ENCODE data around the gene ARPC5. TPM values are rescaled to one million over a fixed set of nuclear protein-coding genes. Genes with fewer than 3 reads are reported as not detected.
"Not testable (repeated sequence)": the region's sequence is repeated elsewhere in the genome, so short reads cannot be mapped to it uniquely, and the experiment has no call there.

The ARPC5 gene
- polyA plus RNA-seq, 5 donors = 119 to 159 (median 146) TPM

DNA sequence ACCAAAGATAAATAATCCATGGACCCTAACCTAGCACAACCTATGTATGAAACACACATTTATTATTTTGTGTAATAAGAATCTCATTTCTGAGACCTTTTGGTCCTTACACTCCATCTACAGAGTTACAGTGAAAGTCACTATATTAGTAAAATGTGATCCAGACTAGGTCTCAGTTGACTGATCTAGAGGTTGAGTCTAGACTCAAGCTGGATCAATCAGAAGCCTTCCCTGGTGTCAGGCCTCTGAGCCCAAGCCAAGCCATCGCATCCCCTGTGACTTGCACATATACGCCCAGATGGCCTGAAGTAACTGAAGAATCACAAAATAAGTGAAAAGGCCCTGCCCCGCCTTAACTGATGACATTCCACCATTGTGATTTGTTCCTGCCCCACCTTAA is 22.6 kb downstream of the ARPC5 start:
- not testable (repeated sequence) for DNase-seq

DNA sequence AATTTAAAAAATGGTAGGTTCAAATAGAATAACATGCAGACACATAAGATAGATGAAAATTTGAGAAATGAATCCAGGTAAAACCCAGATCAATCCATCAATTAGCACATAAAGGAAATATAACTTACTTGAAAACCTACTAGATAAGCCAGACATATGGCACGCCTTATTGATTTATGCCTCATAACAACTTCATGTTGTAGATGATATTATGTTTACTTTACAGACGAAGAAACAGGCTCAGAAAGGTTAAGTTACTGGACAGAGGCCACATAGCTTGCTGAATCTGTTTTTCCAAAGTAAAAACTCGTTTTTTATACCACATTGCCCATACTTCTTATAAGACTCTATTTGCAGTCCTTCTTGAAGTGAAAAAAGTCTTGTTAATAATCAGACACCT is 23.2 kb downstream of the ARPC5 start:
- no peak for DNase-seq

DNA sequence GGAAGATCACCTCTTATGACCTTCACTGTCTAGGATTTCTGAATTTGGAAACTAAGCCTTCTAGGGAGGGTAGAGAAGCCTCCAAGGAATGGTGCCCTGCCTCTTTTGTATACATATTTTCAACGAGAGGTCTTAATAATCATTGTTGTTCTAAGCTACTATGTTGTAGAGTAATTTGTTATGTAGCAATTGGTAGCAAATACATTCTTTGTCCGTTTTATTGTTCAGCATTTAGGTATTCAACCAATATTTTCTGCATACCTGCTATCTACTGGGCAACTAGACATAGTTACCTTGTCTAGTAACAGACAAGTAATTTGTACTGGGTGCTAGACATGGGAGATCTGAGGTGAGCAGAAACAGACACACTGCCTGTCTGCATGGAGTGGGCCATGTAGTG is 24.6 kb downstream of the ARPC5 start:
- no peak for DNase-seq

DNA sequence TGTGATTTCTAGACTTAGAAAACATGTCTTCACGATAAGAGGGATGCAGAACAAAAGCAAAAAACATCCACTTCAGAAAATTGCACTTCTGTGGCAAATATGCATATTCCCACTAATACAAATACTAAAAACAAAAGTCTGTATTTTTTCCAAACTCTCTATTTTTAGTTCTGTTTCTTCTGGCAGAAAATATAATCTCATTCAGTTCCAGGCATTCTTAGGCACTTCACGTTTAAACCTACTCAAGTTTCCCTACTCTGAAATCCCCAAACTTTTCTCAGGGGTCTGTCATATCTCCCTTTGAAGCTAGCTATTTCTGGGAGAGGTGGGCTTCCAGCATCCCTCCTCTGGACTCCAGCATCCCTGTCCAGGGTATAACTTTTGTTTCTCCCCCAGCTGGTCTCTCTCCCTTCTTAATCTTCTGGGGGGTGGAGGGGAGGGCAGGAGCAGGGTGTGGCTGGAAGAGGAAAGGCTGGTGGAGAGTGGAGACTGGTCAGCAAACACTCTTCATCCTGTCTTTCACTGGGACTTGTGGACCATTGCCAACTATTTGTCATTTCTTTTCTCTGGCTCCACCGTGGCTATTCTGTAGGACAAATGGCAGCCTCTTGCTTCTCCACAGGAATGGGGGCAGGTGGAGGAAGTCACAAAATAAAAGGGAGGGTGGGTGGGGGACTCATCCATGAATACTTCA is 25.7 kb downstream of the ARPC5 start:
- DNase-seq = no peak

DNA sequence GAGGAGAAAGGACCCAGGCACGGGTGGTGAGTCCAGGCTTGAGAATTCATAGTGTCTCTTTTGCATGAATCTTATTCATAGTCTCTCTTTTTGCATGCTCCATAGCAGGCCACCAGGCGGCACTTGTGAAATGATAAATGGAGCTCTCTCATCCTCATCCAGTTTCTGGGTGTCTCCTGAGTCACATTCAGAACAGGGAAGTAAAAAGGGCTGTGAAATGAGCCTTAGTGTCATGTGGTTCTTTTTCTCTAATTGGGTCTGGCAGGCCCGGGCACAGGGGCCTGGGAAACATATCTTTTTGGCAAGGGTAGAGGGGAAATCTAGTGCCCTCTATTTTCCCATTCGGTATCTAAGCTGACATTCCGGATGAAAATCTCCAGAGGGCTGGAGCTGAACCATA is 26.3 kb downstream of the ARPC5 start:
- DNase-seq = no peak

DNA sequence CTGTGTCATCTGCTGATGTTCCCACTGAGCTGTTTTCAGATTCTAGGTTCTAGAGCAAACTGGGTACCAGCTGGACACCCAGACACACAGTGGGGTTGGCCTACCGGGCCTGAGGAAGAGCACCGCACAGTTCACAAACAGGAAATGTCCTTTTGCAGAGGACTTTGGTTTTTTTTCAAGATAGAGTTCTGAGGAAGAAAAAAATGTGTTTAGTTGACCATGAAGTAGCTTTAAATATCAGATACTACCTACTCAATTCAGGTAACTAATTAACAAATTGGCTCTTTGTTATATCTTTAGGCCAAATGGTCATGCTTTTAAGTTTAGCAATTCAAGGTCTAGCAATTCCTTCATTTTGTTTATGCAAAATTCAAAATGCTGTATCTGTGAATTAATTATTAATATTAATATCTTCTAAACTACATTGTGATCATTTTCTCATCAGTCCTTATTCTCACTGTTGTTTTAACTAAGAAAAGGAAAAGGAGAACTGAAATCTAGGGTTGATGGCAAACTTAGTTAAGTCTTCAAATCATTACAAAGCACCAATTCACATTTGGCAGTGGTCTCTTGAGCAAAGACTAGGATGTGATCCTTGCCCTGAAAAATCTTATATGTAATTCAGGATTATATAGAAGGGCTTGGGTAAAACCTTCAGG is 28.1 kb downstream of the ARPC5 start:
- no peak for DNase-seq

DNA sequence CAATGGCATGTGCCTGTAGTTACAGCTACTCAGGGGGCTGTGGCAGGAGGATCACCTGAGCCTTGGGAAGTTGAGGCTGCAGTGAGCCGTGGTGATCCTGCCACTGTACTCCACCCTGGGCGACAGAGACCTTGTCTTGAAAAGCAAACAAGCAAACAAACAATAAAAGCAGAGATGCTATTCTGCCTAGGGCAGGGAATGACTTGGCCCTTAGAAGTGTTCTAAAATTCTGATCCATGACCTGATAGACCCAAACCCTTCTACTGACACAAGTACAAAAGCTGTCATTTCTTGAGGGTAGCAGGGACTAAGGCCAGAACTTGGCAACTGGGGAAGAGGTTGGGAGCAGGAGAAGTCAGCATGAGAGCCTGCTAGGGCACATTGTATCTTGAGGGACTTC is 29.7 kb downstream of the ARPC5 start:
- no peak for DNase-seq

DNA sequence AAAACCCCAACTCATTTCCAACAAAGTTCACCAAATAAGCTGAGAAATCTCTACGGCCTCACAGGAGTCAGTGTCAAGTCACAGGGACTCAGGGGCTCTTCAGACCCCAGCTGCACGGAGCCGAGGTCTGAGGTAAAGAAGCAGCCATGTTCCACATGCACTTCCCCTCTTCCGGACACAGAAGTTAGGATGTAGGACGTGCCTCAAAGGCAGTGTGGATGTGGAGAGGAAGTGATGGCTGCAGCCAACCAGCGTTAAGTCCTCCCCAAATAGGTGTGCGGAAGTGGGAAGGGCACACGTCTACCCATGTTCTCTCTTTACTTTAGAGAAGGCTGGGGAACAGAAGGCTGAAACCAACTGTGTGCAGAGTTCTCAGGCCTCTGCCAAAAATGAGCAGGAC is 30.8 kb downstream of the ARPC5 start:
- no peak for DNase-seq

DNA sequence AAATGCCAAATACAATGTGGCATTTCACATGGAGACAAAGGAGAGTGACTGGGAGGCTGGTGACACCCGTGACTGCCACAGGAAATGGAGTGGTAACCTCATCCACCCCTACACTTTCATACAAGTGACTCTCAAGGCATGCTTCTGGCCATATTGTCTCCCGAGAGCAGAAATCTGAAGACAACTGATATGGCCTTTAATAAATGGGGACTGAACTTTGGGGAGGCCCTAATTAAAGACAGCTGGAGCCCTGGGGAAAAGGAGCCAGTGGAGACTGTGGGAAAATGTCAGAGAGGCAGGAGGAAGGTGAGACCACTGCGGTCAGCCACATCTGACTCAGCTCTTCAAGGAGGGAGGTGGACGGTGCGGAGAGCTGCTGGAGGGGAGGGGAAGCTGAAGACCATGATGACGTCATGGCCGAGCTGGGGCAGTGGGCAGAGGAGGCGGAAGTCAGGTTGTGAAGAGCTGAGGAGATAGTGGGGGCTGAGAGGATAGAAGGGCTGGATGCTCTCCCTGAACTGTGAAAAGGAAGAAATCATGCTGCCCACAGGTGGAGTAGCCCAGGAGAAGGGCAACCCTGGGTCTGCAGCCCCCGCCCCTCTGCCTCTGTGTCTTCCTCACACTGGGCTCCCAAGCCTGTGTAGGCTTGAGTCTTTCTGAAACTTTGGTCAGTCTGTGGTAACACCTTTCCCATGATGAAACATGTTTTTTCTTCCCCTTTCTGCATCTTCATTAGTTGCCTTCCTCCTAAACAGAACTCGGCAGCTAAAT is 31.4 kb downstream of the ARPC5 start:
- DNase-seq = no peak

DNA sequence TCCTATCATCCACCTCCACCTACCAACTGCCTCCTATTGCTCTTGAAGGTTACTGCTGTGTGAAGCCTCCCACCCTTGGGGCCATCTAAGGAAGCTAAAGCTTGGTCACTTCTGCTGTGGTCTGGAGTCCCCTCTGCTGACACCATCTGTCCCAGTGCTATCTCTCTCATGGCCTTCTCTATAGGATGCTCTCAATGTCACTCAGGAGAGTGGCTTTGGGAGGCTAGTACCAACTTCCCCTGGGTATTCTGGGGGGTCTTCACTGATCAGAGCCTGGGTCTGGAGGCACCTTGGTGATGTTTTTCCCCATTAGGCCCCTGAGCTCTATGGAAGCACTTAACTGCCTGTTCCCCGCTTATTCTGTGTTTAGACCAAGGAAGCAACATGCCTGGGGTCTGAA is 33.1 kb downstream of the ARPC5 start:
- DNase-seq = no peak

DNA sequence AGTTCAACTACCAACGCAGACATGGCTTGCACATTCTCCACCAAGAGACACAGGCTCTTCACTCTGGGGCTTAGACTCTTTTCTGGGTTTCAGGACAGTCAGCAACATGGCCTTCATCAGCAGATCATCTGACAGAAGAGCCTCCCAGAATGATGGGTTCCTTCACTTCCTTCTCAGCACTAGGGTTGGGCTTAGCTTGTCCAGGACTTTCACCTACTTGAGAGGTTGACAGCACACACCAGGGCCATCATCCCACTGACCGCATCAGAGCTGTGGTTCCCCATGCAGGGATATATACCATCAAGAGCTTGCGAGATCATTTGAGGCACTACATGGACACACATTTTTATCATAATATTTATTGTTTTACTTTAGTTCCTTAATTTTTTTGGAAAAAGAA is 34.9 kb downstream of the ARPC5 start:
- DNase-seq = no peak

DNA sequence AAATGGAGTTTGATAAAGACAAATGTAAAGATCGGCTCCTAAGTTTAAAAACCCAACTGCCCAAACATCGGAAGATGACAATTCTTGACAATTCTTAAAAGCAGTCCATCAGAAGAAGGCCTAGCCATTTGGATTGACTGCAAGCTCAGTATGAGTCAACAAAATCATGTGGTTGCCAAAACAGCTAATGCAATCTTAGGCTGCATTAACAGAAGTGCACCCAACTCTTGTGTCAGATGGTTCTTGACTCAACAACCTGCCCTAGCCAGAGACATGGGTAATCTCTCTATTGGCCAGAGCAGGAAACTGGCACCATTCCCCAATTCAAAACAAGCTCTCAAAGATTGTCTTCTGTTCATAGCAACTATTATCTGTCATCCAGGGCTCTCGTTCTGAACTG is 35.4 kb downstream of the ARPC5 start:
- no peak for DNase-seq

DNA sequence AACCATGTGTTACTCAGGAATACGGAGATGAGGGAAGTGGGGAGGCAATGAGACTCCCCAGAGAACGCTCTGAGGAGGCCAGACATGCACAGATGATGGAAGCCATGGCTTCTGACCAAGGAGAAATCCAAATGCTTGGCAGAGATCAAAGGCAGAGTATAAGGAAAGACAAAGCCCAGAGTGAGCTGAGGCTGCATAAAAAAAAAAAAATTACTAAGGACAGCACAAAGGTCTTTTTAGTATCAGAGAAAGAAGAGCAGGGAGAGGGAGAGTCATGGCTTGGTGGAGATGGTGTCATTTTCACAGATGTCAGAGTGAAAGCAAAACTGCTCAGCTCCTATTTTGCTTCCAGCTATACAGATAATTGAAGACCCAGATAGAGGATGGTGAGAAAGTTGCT is 37.2 kb downstream of the ARPC5 start:
- no peak for DNase-seq

DNA sequence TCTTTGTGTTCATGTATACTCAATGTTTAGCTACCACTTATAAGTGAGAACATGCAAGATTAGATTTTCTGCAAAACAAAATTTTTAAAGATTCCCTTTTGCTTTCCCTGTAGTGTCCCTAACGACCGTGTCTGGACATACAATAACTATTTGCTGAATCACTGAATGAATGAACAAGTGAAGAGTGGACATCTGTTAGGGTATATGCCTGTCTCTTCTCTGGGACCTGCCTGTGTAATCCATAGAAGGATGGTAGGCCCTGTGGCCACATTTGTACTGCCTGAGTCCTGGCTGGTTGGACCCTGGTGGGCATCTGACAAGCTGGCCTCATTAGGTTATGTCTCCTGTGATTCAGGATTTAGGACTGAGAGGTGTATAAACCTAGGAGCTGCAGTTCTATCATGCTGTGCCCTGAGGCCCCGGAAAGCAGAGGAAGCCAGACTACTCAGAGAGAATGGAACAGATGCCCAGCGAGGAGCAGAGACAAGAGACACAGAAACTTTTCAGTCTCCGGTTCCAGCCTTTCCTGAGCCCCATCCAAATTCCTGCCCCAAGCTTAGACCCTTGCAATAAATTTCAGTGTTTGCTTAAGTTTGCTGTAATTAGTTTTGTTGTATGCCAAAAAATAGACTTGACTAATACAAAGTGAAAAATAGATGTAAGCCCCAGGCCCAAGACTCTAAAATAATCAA is 37.8 kb downstream of the ARPC5 start:
- DNase-seq = no peak

DNA sequence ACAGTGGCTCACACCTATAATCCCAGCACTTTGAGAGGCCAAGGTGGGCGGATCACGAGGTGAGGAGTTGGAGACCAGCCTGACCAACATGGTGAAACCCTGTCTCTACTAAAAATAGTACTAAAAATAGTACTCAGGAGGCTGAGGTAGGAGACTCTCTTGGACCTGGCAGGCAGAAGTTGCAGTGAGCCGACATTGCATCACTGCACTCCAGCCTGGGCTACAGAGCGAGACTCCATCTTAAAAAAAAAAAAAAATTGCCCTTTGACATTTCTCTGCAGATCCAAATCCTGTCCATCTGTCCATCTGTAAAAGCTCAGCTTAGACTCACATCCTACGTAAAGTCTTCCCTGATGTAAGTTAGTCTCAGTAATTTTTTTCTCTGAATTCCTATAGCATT is 39.1 kb downstream of the ARPC5 start:
- DNase-seq = no peak

DNA sequence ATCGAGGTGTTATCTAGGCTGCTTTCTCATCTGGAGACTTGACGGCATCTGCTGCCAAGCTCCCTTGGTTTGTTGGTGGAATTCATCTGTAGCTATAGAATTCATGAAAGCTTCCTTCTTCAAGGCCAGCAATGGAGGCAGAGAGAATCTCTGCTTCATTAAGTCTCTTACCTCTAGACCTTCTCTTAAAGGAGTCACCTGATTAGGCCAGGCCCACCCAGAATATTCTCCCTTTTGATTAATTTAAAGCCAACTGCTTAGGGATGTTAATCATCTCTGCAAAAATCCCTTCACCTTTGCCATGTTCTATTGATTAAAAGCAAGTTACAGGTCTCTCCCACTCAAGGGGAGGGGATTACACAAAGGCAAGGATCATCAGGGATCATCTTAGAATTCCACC is 40.0 kb downstream of the ARPC5 start:
- DNase-seq = no peak

DNA sequence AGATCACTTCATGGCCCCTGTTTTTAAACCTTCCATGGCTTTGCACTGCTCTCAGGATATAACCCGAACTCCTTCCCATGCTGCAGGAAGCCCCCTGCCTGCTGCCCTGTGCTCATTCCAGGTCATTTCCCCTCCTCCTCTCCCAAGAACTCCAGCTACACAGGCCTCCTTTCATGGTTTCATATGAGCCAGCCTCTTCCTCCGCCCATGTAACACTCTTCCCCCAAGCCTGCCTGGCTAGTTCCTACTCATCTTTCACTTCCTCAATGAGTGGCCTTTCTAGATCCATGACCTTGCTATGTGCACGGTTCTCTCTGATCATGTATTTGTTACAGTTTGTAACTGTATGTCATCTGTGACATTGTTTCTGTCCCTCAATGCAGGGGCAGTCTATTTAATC is 42.2 kb downstream of the ARPC5 start:
- DNase-seq = no peak

DNA sequence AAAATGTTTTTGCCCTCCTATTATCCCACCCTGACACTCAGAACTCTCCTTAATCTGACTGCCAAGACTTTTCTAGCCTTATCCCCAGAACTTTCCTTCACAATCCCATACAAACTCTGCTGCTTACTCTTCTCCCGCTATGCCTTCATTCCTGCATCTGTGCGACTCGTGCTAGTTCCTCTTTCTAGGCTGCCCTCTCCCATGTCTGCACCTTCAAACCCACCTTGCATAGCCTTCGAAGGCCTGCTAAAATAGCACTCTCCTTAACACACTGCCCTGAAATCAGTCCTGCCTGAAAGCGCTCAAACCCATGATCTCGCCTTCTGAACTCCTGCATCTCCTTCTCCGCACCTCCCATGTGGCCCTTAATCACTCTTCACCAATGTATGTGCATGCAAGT is 42.9 kb downstream of the ARPC5 start:
- DNase-seq = no peak

DNA sequence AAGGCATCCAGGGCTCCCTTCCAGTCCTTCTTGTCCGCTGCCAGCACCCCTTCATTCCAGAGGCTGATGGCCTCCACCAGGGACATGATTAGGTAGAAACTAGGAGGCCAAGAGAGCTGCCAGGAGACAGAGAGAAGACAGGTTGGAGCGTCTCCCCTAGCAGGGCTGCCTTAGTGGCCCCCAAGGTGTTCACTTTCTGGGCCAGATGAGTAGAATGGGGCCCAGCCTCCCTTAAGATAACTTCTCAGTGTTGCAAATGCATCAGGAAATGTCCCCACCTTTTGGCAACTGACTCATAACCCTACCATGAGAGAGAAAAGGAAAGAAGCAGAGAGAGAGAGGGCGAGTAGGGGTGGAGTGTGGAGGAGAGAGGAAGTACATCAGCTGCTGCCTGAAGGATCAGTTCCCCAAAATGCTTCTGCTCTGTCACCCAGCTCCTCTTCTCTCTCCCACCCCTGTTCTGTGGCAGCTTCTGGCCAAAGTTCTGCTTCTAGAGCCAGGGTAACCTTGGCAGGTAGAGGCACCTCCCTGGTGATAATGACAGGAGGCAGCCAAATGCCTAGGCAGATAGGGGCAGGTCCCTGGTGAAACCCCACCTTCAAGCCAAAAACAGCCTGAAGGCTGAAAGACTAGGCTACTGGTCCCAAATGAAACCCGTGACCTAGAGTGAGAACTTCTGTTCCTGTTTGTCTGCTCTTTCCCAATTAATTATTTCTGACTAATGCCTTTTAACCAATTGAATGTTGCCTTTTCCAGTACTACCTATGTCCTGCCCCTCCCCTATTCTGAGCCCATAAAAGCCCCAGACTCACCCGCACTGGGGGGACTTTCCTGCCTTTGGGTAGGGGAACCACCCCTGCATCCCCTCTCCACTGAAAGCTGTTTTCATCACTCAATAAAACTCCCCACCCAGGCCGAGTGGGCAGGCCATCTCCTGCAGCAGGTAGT is 45.1 kb downstream of the ARPC5 start, which contains the start of gene NCF2:
NCF2 (minus strand) TSS at position 216 of the 948 bp plus-strand sequence; CDS start at position 86, 130 bp downstream.
- no peak for DNase-seq

DNA sequence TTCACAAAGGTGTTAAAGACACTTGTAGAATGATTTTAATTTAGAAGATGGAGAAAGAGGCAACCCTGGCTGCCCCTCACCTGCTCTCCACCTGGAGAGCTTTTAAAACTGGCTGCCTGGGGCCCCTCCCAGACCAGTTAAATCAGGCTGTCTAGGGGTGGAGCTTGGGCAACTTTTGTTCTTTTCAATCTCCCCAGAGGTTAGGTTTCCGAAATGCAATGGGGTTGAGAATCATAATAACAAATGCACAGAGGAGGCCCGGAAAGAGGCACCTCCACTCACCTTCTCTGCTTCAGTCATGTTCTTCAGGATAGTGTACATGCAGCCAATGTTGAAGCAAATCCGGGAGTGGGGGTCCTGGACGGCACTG is 45.7 kb downstream of the ARPC5 start:
- DNase-seq = no peak

DNA sequence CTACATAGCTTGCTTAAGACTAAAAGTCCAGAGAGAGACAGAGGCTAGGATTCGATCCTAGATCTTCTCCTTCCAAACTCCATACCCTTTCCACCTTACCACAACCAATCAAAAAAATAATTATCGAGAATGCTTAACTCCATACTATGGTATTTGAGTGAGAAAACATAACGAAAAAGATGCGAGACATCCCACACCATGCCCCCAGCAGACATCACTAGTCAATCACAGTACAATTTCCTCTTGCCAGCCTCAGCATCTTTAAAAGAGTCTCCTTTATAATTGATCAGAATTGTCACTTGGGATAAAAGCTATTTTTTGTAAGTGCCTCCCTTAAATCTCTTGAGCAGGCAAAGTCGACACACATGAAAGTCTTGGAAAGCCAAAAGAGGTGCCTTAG is 46.2 kb downstream of the ARPC5 start:
- no peak for DNase-seq
